ENCODE results near the gene EXOC3L4.
"Not testable (repeated sequence)": the region's sequence is repeated elsewhere in the genome, so short reads cannot be mapped to it uniquely, and the experiment has no call there.

EXOC3L4 gene

GRCh38 chr14:103094406-103095209 lies at the start of gene EXOC3L4:
Gene EXOC3L4, plus strand, starts transcription at chr14:103094725. Its CDS starts 5,495 bp downstream, at chr14:103100220.
- no peak for DNase-seq

GRCh38 chr14:103045371-103045869 lies 49.1 kb upstream of the EXOC3L4 start:
- DNase-seq = no peak

GRCh38 chr14:103047453-103047852 lies 47.1 kb upstream of the EXOC3L4 start:
- not testable (repeated sequence) for DNase-seq

- DNase-seq = no peak
Observed at GRCh38 chr14:103050935-103051334, 43.6 kb upstream of the EXOC3L4 start.

GRCh38 chr14:103052407-103052806 lies 42.1 kb upstream of the EXOC3L4 start:
- peak; percentile 26 for DNase-seq

- DNase-seq = no peak
Observed at GRCh38 chr14:103055695-103056094, 38.8 kb upstream of the EXOC3L4 start.

GRCh38 chr14:103056322-103057027 lies 38.0 kb upstream of the EXOC3L4 start:
- no peak for DNase-seq

GRCh38 chr14:103057028-103057371 lies 37.5 kb upstream of the EXOC3L4 start:
- DNase-seq = no peak

- peak; percentile 82 for DNase-seq
Observed at GRCh38 chr14:103057372-103058163, 37.0 kb upstream of the EXOC3L4 start, which contains the start of gene CDC42BPB. Gene CDC42BPB, minus strand, starts transcription at chr14:103057549. Its CDS starts 376 bp downstream, at chr14:103057173.

- no peak for DNase-seq
Observed at GRCh38 chr14:103058164-103059055, 36.1 kb upstream of the EXOC3L4 start.

GRCh38 chr14:103059556-103059955 lies 35.0 kb upstream of the EXOC3L4 start:
- DNase-seq = no peak

GRCh38 chr14:103061482-103061976 lies 33.0 kb upstream of the EXOC3L4 start:
- no peak for DNase-seq

- no peak for DNase-seq
Observed at GRCh38 chr14:103064436-103064835, 30.1 kb upstream of the EXOC3L4 start.

GRCh38 chr14:103064978-103065377 lies 29.5 kb upstream of the EXOC3L4 start:
- DNase-seq = no peak

- DNase-seq = no peak
Observed at GRCh38 chr14:103065861-103066260, 28.7 kb upstream of the EXOC3L4 start.

- DNase-seq = no peak
Observed at GRCh38 chr14:103066399-103066798, 28.1 kb upstream of the EXOC3L4 start.

GRCh38 chr14:103067231-103067954 lies 27.1 kb upstream of the EXOC3L4 start:
- no peak for DNase-seq

GRCh38 chr14:103068351-103069073 lies 26.0 kb upstream of the EXOC3L4 start:
- no peak for DNase-seq

GRCh38 chr14:103070263-103070885 lies 24.2 kb upstream of the EXOC3L4 start:
- DNase-seq = no peak

GRCh38 chr14:103070971-103071542 lies 23.5 kb upstream of the EXOC3L4 start:
- no peak for DNase-seq
